ENCODE results near the gene ASNS.

GRCh38 chr7:97818066-97818663, 54.0 kb downstream of the ASNS start:
- TF ChIP-seq CTCF (IDR thresholded peaks at IDR 0.05) (no peak), POLR2A (IDR thresholded peaks at IDR 0.05) (no peak)
